ENCODE measurements around the gene RHEX.

The RHEX gene

DNA sequence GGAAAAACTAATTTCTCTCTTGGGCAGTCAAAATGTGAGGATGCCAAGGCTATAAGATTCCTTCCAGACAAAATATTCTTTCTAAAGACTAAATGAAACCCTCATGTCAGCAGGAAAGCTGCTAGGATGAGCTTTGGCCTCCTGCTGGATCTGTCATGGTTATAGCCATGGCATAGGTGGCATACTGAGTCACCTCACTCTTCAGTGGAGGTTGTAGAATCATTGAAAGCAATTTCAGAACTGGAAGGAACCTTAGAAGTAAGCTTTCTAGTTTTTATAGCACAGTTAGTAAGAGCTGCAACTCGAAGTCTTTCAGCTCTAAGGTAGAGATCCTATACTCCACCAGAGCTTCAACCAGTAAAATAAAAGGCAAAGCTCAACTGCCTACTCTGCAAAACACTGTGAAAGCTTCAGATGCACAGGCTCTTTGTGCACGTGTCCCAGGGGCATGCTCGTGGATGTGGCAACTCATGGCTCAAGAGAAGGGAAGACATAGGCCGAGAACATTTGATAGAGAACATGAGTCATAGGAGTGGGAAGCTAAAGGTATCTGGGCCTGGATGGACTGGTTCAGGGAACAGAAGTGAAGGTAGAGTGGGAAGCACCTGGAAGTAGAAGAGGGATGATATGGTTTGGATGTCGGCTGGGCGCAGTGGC lies 58.4 kb downstream of the RHEX start:
- TF ChIP-seq CTCF (IDR thresholded peaks at IDR 0.05; ENCODE audit: extremely low read depth, missing control alignments) = no peak
- no peak for DNase-seq (ENCODE audit: low spot score)

DNA sequence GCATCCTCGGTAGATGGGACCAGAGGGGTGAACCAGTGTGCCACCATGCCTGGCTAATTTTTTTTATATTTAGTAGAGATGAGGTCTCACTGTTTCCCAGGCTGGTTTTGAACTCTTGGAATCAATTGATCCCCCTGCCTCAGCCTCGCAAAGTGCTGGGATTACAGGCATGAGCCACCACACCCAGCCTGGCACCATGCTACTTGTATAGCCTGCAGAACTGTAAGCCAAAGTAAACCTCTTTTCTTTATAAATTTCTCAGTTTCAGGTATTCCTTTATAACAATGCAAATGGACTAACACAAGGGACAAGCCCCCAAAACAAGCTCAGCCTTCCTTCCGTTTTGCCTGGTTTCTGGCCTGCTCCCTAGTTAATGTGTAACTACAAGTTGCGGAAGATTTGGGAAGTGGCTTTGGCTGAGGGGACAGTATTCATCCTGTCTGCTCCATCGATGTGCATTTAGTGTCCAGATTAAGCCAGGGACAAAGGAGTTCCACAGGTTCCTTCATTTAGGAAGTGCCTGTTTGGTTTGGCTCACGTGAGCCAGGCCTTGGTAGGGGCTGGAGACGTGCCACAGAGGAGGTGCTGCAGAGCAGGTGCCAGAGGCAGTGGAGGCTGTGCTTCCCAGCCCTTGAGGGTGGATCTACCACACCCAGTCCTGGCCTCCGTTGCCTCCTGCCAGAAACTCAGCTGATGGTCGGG lies 59.8 kb downstream of the RHEX start:
- DNase-seq (ENCODE audit: low spot score) = no peak
- no peak for TF ChIP-seq CTCF (IDR thresholded peaks at IDR 0.05; ENCODE audit: extremely low read depth, missing control alignments)

GRCh38 chr1:206114692-206115640 lies 62.0 kb downstream of the RHEX start:
- DNase-seq (ENCODE audit: low spot score) = no peak

GRCh38 chr1:206115791-206116190 lies 62.8 kb downstream of the RHEX start:
- no peak for DNase-seq (ENCODE audit: low spot score)
- no peak for TF ChIP-seq CTCF (IDR thresholded peaks at IDR 0.05; ENCODE audit: extremely low read depth, missing control alignments)

More at GRCh38 chr1:206114692-206115640, 62.0 kb downstream of the RHEX start:
- TF ChIP-seq CTCF (IDR thresholded peaks at IDR 0.05; ENCODE audit: extremely low read depth, missing control alignments) = no peak

GRCh38 chr1:206116191-206116872 lies 63.4 kb downstream of the RHEX start:
- TF ChIP-seq CTCF (IDR thresholded peaks at IDR 0.05; ENCODE audit: extremely low read depth, missing control alignments) = no peak
- no peak for DNase-seq (ENCODE audit: low spot score)

DNA sequence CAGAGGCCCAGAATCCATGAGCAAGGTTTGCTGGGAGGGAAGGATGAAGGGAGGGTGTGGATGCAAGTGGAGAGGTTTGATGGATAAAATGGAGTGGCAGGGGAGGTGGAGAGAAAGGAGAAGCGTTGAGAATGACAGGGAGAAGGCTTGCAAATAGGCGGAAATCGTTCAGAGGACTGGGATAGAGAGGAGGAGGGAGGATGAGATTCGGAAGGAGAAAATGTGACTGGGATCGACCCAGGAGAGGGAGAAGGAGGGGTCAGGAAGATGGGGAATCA lies 63.8 kb downstream of the RHEX start:
- no peak for TF ChIP-seq CTCF (IDR thresholded peaks at IDR 0.05; ENCODE audit: extremely low read depth, missing control alignments)
- no peak for DNase-seq (ENCODE audit: low spot score)

Measured in GM20000 (cell line).